GM21528 (cell line): ENCODE measurements around the gene DNMT3A.

Experiments used
- ATAC-seq: cut with Tn5 transposase; IDR thresholded peaks from one replicate; pipeline ENCODE4 v1.9.1; 2021; ENCODE audit warnings: mild to moderate bottlenecking, moderate library complexity; ENCODE audit not compliant: unreplicated experiment, low FRiP score

The DNMT3A gene

DNA sequence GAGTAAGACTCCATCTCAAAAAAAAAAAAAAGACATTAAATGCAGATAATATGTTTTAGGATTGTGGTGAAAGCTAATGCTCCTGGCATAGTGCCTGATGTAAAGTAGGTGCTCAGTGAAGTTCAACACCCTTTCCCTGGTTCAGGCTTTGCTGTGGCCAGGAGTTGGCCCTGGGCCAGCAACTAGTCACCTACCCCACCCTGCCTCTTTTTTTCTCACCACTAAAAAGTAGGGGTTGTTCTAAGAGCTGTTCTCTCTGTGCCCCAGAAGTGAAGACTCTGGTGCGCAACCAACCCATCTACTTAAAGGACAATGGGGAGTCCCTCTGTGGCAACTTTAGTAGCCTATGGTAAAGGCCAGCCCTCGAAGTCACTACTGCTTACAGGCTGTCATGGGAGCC, 75.9 kb downstream of the DNMT3A start:
- no peak for ATAC-seq

DNA sequence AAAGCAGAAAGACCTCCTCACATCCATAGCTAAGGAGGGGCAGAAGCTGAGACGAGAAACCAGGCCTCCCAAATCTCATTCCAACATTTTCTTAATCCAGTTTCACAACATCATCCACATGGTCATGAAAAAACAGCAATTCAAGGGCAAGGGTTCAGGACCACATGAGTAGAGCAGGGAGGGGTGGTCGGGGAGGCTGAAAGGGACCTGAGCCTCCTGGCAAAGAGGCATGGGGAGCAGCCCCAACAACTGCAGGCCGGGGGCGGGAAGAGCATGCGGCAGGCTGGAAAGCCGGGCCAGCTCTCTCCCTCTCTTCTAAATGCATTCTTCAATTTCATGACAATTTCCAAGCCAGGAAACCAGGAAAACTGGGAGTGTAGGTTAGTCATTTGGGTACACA, 76.7 kb downstream of the DNMT3A start:
- no peak for ATAC-seq

DNA sequence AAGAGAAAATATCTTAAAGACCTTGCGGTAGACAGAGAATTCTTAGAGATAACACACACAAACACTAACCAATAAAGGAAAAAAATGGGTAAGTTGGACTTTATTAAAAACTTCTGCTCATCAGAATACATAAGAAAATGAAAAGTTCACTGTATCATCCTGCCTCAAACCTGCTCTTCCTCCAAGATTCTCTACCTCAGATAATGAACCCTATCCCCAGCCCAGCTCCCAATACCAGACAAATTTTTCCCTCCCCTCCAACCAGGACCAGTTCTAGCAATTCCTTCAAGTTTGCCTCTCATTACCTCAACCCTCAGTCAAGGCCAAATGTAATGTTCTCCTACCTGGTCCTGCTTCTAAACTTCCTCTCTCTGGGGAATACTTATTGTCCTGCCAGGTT, 79.4 kb downstream of the DNMT3A start:
- no peak for ATAC-seq

DNA sequence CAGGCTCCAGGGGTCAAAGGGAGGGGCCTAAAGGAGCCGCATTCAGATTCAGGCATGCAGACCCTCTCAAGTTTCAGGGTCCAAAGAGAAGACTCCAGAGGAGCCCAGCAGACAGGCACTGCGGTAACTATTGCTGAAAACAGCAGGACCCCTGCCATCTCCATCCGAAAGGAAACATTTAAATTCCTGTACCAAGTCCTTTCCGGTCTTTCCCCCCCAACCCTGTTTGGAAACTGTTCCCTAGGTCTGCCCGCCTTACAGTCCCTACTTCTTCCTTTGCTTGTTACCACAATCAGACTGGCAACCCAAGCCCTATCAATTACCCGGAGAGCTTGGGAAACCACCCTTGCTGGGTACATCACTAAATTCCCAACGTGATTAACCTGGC, 82.0 kb downstream of the DNMT3A start:
- no peak for ATAC-seq

DNA sequence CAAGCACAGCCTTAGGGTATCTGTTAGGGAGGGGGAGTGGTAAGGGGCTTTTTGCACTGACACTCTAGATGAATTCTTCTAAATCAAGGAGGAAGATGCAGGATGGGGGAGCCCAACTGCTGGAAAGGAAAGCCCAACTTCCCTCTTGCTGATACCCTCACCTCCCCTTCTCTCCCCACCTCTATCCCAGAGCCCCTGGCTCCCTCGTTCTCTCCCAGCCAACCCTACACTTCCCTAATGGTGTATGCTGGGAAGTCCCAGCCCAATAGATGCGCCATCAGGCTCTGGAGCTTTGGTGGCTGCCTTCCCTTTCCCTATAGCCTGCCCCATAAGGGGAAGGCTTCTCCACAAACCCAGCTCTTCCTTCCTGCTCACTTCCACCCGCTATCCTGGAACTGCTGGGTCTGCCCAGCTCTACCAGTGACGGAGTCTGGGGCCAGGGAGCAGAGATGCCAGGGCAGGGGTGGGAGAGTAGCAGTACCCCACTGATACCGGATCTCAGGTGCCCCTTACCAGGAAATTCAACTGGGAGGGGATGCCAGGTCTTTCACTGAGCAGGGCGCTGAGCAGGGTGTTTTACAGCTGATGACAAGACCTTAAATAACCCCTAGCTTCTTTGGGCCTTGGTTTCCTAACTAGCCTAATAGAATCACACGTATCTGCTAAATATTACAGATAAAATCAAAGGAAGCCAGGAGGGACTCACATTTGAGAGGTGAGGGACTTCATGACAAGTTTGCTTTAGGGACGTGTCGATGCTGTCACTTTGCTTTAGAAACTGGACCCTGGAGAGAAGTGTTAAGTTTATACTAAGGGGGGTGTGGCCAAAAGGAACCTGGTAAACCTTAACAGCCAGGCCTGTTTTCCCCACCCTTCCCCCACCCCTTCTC, 82.6 kb downstream of the DNMT3A start:
- ATAC-seq = no peak

DNA sequence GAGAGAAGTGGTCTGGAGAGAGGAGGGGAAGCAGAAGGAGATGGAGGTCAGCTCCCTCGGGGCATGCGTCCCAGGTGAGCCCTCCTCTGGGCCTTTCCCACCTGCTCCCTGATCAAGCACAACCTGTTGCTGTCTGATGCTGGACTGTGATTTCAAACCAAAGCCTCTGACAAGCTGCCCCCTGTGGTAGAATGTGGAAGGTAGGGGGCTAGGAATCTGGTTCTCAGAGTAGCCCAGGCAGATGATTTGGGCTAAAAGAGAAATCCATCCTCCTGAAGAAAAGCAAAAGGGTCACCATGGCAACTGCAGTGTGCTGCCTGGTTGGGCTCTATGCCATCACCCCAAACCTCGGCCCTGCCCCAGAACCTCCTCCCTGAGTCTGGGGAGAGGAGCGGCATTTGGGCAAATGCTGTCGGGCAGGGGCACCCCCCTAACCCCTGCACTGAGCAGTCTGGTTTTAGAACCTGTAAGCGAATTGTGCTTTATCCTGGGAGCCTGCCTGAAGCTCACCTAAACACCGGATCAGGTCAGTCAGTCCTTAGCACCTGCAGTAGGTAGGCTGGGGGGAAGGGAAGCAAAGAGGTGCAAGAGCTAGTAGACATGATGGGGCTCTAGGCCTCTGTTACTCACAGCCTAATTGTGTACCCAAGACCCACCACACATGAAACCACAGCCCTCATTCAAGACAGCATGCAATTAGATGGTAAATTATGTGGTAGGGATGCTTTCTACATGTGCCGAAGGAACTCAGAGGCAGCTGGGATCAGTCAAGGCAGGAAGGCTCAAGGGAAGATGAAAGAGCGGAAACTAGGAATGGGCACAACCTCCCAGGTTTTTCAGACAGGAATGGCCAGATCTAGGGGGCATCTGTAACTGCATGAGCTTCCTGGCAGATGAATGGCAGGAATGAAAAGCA, 83.5 kb downstream of the DNMT3A start:
- ATAC-seq = no peak

DNA sequence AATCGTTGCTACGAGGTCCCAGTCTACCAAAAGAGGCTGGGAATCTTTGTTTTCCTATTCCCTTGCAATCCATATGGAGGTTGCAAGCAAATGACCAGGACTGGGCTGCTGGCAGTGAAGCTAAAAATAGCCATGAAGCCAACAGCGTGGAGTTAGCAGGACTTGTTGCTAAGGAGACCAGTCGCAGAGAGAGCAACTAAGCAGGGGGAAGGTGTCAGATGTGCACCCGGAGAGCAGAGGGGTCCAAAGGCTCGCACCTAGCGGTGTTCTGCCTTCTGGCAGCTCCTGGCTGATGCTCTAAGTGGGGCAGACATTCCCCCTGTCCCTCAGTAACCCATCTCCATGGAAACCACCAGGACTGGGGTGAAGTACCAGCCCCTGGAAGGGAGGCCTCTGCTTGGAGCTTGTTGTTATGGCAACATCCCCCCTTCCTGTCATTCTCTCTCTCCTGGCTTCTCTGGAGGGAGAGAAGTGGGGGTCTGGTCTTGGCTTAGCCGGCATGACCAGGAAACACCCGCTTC, 84.6 kb downstream of the DNMT3A start:
- no peak for ATAC-seq

DNA sequence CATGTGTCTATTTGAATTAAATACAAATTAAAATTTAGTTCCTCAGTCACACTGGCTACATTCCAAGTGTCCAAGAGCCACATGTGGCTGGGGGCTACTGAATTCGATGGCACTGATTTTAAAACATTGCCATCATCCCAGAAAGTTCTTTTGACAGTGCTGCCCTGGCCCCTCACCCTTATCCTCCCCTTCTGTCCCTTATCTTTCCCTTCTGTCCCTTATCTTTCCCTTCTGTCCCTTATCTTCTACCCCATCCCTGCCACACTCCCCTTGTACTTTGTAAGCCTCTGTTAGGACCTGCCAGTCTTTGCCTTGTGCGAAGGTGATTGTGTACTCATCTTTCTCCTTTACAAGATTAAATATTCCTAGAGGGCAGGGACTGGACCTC, 85.2 kb downstream of the DNMT3A start:
- ATAC-seq = no peak

DNA sequence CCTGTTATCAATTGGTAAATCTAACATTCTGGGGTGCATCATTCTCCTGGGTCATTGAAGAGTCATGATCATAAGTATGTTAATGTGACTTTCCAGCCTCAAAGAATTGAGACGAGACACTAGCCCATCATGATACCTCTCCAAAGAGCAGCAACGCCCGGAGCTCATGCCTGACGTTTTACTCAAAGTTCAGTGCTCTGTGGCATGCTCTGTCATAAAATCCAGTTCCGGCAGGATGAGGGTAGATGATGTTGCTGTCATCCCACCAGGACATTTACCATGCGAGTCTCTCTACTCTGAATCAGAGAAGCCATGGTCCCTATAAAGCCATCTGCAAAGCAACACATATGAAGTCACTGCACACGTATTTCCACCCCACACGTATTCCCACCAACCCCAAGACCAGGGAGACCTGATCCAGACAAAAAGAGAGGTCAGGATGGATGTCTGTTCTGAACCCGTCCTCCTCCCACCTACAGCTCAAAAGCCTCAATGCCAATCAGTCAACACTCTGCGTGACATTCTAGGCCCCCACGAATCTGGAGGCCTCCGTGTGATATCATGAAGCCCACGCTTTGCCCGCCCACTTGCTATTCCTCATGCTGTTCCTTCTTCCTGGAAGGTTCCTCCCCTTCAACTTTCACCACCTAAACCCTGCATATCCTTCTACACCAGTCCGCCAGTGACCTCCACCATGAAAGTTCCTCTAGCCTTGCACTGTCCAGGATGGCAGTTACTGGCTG, 85.8 kb downstream of the DNMT3A start:
- ATAC-seq = no peak

DNA sequence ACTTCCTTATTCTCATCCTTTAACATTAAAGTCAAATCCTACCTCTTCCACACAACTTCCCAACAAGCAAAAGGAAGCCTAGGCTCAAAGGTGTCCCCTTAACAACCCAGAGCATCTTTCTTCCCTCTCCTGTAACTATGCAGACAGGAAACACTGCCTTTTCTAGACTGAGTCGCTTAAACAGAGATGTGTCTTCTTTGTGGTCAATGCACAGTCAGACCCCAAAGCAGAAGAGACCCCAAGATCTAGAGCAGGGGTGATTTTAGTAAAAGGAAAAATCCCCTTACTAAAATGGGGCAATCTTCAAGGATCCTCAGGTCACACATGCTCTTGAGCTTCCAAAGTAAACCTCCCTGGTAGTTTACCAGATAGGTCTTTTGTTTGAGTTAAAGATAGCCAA, 86.8 kb downstream of the DNMT3A start:
- ATAC-seq = no peak

DNA sequence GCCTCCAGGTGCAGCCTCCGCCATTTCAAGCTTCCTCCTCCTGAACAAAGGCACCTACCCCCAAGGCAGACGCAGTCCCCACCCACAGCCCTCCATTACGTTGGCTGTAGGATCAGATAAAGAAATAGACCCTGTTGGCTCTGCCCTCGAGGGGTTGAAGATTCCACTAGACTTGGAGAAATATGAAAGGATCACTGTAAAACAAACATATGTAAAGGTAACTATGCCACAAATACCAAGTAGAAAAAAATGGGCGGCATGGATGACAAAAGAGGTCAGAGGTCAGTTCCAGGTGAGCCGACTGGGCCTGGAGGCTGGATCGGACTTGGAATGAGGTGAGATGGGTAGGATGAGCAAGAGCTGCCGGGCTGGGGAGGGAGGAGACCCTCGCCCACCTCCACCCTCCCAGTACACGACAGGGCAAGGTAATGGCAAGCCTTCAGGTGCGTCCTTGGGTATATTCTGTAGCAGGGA, 88.5 kb downstream of the DNMT3A start:
- no peak for ATAC-seq

DNA sequence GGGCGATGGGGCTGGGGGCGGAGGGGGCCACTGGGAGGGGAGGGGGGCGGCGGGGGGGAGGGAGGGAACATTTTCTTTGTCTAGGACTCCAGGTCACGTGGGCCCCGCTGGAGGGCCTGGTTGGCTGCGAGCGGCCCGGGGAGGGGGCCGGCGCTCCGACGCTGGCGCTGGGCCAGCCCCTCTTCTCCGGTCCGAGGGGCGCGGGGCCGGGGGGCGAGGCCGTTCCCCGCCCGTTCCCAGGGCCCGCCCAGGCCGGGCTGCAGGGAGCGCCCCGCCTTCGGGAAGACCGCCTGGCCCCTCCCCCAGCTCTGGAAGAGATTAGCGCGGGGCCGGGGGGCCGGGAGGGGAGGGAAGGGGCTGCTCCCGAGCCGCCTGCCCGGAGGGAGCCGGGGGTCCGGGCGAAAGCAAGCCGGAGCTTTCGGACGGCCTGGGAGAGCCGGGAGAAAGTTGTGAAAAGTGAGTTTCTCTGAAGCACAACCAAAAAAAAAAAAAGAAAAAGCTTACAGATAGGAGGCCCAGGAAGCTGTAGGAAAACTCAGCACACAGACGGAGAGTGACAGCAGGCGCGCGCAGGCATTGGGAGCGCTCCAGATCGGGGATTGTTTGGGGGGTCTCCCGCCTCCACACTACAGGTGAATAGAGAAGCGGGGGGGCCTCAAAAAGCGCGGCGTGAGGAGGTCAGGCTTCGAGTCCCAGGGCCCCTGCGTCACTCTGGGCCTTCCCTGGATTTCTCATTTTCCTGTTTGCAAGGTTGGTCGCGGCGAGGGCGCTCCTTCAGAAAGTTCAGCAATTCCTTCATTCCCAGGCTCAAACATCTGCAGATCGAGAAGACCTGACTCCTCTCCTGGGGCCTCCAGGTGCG, 89.2 kb downstream of the DNMT3A start:
- peak; percentile 40 for ATAC-seq

DNA sequence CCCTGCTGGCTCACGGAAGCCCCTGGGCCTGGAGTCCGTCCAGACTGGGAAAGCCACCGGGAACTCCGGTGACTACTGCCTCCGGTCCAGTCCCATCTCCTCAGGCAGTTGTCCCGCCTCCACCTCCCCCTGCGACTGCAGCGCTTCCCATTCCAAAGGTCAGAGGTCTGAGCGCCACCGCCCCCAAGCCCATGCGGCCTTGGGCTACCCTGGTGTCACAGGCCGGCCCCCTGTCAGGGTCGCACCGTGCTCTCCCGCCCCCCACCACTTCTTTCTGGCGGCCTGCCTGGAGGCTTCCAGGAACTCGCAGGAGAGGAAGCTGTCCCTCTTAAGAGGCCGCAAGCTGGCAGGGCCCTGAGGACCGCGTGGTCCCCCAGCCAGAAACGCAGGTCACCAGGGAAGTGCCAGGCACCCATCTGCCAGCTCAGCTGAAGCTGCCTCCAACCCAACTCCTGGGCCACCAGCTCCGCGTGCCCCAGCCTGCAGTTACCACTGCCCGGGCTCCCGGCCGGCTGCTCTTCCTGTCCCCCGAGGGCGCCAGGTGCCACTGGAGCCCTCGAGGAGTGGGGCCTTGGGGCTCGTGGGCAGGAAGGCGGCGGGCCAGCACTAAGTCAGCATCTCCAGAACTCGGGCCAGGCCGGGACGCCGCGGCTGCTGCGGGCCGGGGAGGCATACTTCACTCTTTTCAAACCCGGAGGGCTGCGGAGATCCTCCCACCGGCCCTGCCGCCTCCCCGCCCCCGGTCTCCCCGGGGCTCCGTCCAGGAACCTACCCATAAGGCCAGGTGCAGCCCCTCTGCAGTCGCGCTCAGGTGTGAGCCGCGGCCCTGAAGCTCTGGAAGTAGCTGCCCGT, 90.1 kb downstream of the DNMT3A start:
- peak; percentile 50 for ATAC-seq

DNA sequence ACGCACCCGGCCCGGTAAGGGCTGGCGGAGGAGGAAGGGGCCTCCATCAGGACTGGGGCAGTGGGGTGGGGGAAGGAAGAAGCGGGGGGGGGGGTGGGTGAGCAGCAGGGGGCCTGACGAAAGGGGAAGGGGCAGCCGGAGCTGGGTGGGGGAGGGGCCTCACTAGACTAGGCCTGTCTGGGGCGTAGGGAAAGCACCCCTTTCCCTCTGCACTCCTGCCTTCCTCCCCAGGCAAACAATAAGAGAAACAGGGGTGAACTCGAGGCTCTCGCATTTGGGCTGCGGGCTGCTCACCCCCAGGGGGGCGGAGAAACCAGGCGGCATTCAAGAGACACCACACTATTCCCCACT, 90.7 kb downstream of the DNMT3A start:
- ATAC-seq = no peak

DNA sequence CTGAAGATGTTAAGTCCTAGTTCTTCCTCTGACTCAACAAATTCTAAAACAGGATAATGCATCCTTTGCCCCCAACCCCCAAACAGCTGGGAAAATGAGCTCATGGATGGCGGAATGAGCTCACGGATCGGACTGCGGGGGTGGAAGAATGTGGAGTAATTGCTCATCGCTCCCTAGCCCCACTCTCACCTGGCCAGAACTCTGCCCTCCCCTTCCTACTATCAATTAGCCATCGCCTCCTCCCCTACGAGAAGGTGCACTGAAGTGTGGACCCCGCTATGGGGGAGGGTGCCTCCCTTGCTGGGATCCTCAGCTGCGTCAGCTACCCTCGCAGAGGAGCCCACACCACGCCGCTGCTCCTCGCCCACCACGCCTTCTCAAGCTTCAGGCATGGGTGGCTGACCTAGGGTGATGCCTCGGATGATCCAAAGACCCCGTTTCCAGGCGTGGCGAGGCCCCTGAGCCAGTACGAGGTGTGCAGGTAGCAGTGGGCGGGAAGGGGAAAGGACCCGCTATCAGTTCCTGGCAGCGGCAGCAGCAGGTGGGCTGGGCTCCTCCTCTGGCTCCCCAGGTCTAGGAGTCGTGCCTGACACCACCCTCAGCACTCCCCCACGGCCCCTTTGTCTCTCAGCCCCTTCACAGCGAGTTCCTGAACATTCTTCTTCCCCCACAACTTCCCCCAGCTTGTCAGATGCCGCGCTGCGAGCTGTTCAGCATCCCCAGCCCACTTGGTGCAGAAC, 91.2 kb downstream of the DNMT3A start:
- no peak for ATAC-seq

DNA sequence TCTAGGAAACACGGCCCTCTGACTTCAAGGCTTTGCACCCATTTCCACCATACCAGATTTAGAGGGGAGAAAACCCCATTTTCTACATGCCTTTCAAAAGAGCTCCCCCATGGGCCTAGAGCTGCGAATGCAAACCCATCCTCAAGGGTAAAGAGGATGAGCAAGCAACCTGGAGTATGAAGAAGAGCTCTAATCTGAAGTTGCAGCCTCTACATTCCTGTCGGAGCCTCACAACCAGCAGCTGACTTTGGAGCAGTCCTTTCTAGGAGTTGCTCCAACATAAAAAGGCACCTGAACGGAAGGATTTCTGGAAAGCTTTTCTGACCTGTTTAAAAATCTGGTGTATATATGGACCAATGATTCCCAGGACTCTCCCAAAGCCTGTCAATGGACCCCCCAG, 91.9 kb downstream of the DNMT3A start:
- no peak for ATAC-seq

DNA sequence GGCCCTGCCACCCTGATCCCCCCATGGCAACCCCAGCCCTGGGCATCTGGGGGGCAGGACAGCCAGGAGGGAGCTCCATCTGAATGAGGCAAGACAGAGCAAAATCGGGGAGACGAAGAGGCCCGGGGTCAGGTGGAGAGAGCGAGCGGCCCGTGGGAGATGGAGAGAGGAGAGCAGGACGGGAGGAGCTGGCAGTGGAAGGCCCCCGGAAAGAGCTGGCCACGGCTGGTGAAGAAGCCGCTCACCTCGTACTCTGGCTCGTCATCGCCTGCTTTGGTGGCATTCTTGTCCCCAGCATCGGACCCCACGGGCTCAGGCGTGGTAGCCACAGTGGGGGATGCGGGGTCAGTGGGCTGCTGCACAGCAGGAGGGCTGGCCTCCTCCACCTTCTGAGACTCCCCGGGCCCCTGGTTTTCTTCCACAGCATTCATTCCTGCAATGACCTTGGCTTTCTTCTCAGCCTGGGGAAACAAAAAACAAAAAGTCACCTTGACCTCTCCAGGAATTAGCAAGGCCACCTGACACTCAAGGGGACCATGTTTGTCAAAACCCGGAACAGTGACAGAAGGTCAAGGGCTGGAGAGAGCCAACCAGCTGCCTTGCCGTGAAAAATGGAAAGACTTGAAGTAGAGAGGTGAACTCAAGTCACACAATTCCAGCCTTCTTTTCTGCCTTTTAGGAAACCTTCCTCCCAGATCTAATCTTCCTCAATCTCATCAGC, 93.8 kb downstream of the DNMT3A start:
- ATAC-seq = no peak
